Epithelial cell of esophagus (primary cell): ENCODE measurements around the gene VDAC1.

Source experiments
- DNase-seq: peaks from one replicate; pipeline ENCODE4 v3.0.0; 2010; ENCODE audit warnings: low read depth
- H3K4me3 ChIP-seq: 2 replicates; pipeline ENCODE4 v1.5.1; 2011; ENCODE audit warnings: mild to moderate bottlenecking, low read length, control low read depth
- CTCF ChIP-seq: IDR thresholded peaks from 2 replicates; pipeline ENCODE4 v1.5.1; 2011; ENCODE audit warnings: low read depth, mild to moderate bottlenecking, low read length, control low read depth, inconsistent platforms; ENCODE audit not compliant: insufficient read depth; ENCODE audit errors: missing control alignments

The VDAC1 gene

GRCh38 chr5:134024811-134025210 lies 20.0 kb upstream of the VDAC1 start:
- TF ChIP-seq CTCF = no peak
- no peak overlapping the region for H3K4me3 ChIP-seq
- DNase-seq = no peak

GRCh38 chr5:134022333-134022732 lies 17.6 kb upstream of the VDAC1 start:
- no peak for TF ChIP-seq CTCF
- no peak overlapping the region for H3K4me3 ChIP-seq
- no peak for DNase-seq

GRCh38 chr5:134020188-134020587 lies 15.4 kb upstream of the VDAC1 start:
- no peak overlapping the region for H3K4me3 ChIP-seq
- DNase-seq = peak; percentile 64
- no peak for TF ChIP-seq CTCF

- TF ChIP-seq CTCF = no peak
- H3K4me3 ChIP-seq = no peak overlapping the region
- DNase-seq = no peak
Measured at GRCh38 chr5:134019636-134020035, 14.9 kb upstream of the VDAC1 start.

GRCh38 chr5:134018986-134019316 lies 14.2 kb upstream of the VDAC1 start:
- H3K4me3 ChIP-seq = no peak overlapping the region
- TF ChIP-seq CTCF = no peak
- DNase-seq = no peak

- peak; percentile 30 for DNase-seq
- no peak overlapping the region for H3K4me3 ChIP-seq
- no peak for TF ChIP-seq CTCF
Measured at GRCh38 chr5:134018154-134018985, 13.6 kb upstream of the VDAC1 start.

- no peak overlapping the region for H3K4me3 ChIP-seq
- no peak for TF ChIP-seq CTCF
- DNase-seq = no peak
Measured at GRCh38 chr5:134008266-134008749, 3.5 kb upstream of the VDAC1 start.
